ENCODE data around the gene JUN. TPM values are rescaled to one million over a fixed set of nuclear protein-coding genes. Genes with fewer than 3 reads are reported as not detected.

Gene JUN
- total and polyA plus RNA-seq, 2 of the 4 experiments (the other 2 are of a cell fraction), result 46.6 to 89.1 TPM

DNA sequence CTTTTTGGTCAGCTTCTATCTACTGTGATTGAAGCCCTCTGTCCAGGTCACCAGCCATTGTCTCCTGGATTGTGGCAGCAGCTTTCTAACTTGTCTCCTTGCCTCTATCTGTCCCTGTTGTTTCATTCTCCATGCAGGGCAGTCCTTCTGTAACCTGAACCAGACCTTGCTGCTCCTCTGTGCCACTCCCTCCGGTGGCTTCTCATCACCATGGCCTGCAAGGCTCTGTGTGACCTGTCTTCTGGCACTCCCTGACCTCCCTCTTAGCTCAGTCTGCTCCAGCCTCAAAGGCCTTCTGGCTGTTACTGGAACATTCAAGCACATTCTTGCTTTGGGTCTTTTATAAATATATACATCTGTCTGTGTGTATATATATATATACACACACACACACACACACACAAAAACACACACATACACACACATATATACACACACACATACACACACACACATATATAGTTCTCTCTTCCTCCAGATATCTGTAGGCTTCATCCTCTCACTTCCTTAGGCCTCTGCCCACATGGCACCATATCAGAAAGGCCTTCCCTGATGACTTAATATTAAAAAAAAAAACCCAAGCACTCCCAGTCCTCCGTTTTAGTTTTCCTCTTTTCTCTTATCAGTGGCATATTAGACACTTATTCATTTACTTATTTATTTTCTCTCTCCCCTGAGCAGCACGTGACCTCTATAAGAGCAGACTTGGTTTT, 21.2 kb upstream of the JUN start:
- intact Hi-C loops (cut with micrococcal nuclease), result no loop called here
- Histone ChIP-seq H3K9ac (ENCODE audit: low read depth, low read length) (no peak overlapping the region), H3K14ac (replicated peaks; ENCODE audit: low read depth, low read length) (0 out of 2 replicates have a peak overlapping the region, but pooled peaks have one; percentile 10), H3K27me3 (ENCODE audit: control insufficient read depth, insufficient read depth, low read length) (no peaks in the 10 kb centered on the region), H3K36me3 (ENCODE audit: control insufficient read depth, insufficient read depth, low read length) (no peaks in the 10 kb centered on the region), H2AFZ (replicated peaks; ENCODE audit: low read length, poor library complexity) (no peak overlapping the region), H3K4me1 (ENCODE audit: control insufficient read depth, insufficient read depth, low read length) (peaks cover 3% of the 10 kb centered on the region), H3K4ac (ENCODE audit: low read depth, low read length) (0 out of 2 replicates have a peak overlapping the region, but pooled peaks have one; percentile 51), H4K91ac (ENCODE audit: insufficient read depth, low read depth, low read length) (peak overlapping the region; percentile 3; the same call in 1 of the 2 replicates), H4K20me1 (ENCODE audit: insufficient read depth, low read length) (no peaks in the 10 kb centered on the region), H3K9me1 (ENCODE audit: insufficient read depth, low read length) (peaks cover 6% of the 10 kb centered on the region; the same call in 1 of the 2 replicates), H3K4me2 (ENCODE audit: low read depth, low read length) (no peak overlapping the region), H4K8ac (ENCODE audit: low read depth in 2 of 2, low read length in 2 of 2) (peak overlapping the region in 1 of 2 experiments; percentile 22; a peak in 2 of 4 replicates), H2BK20ac (ENCODE audit: low read depth, low read length) (no peak overlapping the region), H3K79me1 (ENCODE audit: low read depth in 1 of 2, low read length in 2 of 2) (no peaks in the 10 kb centered on the region), H3K23ac (ENCODE audit: low read depth, low read length) (no peak overlapping the region), H2AK5ac (ENCODE audit: low read depth, low read length) (peak overlapping the region; percentile 61), H3K9me3 (ENCODE audit: control insufficient read depth, insufficient read depth, low read length) (no peaks in the 10 kb centered on the region), H2AK9ac (replicated peaks; ENCODE audit: low read depth, low read length, poor library complexity) (no peak overlapping the region), H2BK5ac (ENCODE audit: low read depth, low read length, poor library complexity, severe bottlenecking) (no peak overlapping the region), H4K5ac (ENCODE audit: low read depth, low read length) (no peak overlapping the region), H3K27ac (ENCODE audit: insufficient read depth, low read length) (no peak overlapping the region), H3K4me3 (ENCODE audit: insufficient read depth, low read depth, low read length) (no peak overlapping the region), H2BK120ac (ENCODE audit: low read depth, low read length) (no peak overlapping the region), H2BK15ac (ENCODE audit: low read depth, low read length) (no peak overlapping the region), H3K56ac (ENCODE audit: extremely low read depth, insufficient read depth, low read length) (no peak overlapping the region), H3K18ac (ENCODE audit: low read depth, low read length) (no peak overlapping the region)
- dilution Hi-C loops (cut with HindIII; ENCODE audit: low sequenced_read_pairs, unreplicated experiment), result no loop called here
- BruUV-seq (replicated peaks), result no TSS peak
- 40% methylated on average over 1 of the region's 3 CpGs; no CpG with 5 or more reads in 1 of the 2 experiments for WGBS, 2 experiments (ENCODE audit: extremely low coverage in 2 of 2, insufficient read length in 1 of 2)
- in situ Hi-C loops (cut with MboI; ENCODE audit: low sequenced_read_pairs), result no loop called here
- CTCF ChIA-PET, result no interaction called here
- DNase-seq (no peak), ATAC-seq (ENCODE audit: low read depth) (peak; percentile 33; the same call in 1 of the 2 replicates)
- POLR2A ChIA-PET (ENCODE audit: unreplicated experiment), result no interaction called here
- TF ChIP-seq MAZ (IDR thresholded peaks at IDR 0.05; ENCODE audit: borderline replicate concordance, low read depth, low read length) (no peak), SMC3 (IDR thresholded peaks at IDR 0.05; ENCODE audit: low read depth, low read length) (no peak), MAFK (IDR thresholded peaks at IDR 0.05; ENCODE audit: low read depth, low read length) (no peak), CEBPB (IDR thresholded peaks at IDR 0.05; ENCODE audit: low read depth, low read length) (no peak), POLR2A (IDR thresholded peaks at IDR 0.05; ENCODE audit: low read depth, low read length) (no peak), BHLHE40 (IDR thresholded peaks at IDR 0.05; ENCODE audit: low read depth, low read length) (no peak), RAD21 (IDR thresholded peaks at IDR 0.05; ENCODE audit: low read length) (no peak), MXI1 (IDR thresholded peaks at IDR 0.05; ENCODE audit: borderline replicate concordance, low read depth, low read length) (no peak), CHD1 (IDR thresholded peaks at IDR 0.05; ENCODE audit: low read depth, low read length) (no peak), NFE2L2 (IDR thresholded peaks at IDR 0.05; ENCODE audit: low read depth, low read length) (no peak), RCOR1 (IDR thresholded peaks at IDR 0.05; ENCODE audit: insufficient replicate concordance, low read length) (no peak), RFX5 (IDR thresholded peaks at IDR 0.05; ENCODE audit: low read depth, low read length) (no peak), FOS (IDR thresholded peaks at IDR 0.05; ENCODE audit: low read depth, low read length) (no peak)
- TF ChIP-seq, protein P1, sequence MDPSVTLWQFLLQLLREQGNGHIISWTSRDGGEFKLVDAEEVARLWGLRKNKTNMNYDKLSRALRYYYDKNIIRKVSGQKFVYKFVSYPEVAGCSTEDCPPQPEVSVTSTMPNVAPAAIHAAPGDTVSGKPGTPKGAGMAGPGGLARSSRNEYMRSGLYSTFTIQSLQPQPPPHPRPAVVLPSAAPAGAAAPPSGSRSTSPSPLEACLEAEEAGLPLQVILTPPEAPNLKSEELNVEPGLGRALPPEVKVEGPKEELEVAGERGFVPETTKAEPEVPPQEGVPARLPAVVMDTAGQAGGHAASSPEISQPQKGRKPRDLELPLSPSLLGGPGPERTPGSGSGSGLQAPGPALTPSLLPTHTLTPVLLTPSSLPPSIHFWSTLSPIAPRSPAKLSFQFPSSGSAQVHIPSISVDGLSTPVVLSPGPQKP (IDR thresholded peaks at IDR 0.05; ENCODE audit: borderline replicate concordance, low read depth, low read length), result no peak
- TF ChIP-seq, protein P2, sequence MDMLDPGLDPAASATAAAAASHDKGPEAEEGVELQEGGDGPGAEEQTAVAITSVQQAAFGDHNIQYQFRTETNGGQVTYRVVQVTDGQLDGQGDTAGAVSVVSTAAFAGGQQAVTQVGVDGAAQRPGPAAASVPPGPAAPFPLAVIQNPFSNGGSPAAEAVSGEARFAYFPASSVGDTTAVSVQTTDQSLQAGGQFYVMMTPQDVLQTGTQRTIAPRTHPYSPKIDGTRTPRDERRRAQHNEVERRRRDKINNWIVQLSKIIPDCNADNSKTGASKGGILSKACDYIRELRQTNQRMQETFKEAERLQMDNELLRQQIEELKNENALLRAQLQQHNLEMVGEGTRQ (IDR thresholded peaks at IDR 0.05; ENCODE audit: low read depth, low read length), result no peak

Measured in IMR-90 (cell line).